HG03135 (cell line): ENCODE data around the gene TMEM39B.
"Not testable (repeated sequence)": the region's sequence is repeated elsewhere in the genome, so short reads cannot be mapped to it uniquely, and the experiment has no call there.

Experiments
- ATAC-seq: cut with Tn5 transposase; IDR thresholded peaks from one replicate; pipeline ENCODE4 v1.9.1; 2021; ENCODE audit warnings: mild to moderate bottlenecking, moderate library complexity; ENCODE audit not compliant: unreplicated experiment

The TMEM39B gene

DNA sequence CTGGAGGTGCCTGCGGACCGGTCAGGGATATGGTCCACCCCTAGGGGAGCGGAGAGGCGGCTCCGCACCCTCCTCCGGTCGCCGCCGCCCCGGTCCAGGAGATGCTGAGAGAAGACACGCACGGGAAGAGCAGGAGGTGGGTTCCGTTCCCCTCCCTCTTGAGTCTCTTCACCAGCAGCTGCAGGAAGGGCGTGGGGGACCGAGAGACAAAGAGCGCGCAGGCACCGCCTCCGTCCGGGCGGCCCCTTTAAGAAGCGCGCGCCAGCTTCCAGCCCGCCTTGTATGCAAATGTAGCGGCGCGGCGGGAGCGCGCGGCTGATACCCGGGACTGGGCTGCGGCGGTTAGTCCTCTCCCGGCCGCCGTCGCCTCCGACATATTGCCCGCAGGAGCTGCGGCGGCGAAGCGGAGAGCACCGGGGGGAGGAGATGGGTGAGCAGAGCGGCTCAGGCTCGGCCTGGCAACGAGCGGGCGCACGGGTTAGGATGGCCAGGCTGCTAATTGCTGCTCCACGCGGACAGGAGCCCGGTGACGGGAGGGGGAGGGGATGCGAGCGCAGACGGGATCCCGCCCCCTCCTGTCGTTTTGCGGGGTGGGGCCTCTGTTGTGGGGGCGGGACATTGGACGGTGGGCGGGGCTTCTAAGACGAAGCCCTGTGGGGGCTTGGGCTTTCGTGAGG is at the start of gene TMEM39B:
Gene TMEM39B, plus strand, starts transcription at position 318 of the 677 bp plus-strand sequence. Its CDS starts 109 bp downstream, at position 427.
- peak; percentile 87 for ATAC-seq

DNA sequence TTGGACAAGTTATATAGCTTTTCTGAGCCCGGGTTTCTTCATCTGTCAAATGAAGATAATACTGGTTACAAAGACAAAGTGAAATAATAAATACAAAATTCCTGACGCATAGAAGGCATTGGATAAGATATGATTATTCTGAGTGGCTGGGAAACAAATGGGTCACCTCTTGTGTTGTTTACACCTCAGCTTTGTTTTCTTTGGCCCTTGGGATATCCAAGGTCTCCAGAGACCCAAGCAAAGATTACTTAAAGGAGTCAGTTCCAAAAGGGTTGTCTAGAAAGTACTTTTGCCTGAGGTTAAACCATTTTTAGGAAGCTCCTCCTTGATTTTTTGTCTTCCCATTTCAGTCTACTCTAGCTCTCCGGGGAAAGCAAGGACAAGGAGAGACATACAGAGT is 49.4 kb upstream of the TMEM39B start:
- no peak for ATAC-seq

DNA sequence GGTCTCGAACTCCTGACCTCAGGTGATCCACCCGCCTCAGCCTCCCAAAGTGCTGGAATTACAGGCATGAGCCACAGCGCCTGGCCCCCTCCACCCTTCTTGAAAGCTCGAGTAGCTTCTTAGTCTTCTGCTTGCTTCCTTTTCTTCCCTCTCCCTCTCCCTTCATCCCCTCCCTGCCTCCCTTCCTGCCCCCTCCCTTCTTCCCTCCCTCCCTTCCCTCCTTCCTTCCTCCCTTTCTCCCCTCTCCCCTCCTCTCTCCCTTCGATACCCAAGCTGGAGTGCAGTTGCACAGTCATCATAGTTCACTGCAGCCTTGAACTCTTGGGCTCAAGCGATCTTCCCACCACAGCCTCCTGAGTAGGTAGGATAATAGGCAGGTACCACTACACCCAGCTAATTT is 47.2 kb upstream of the TMEM39B start:
- ATAC-seq: no peak

DNA sequence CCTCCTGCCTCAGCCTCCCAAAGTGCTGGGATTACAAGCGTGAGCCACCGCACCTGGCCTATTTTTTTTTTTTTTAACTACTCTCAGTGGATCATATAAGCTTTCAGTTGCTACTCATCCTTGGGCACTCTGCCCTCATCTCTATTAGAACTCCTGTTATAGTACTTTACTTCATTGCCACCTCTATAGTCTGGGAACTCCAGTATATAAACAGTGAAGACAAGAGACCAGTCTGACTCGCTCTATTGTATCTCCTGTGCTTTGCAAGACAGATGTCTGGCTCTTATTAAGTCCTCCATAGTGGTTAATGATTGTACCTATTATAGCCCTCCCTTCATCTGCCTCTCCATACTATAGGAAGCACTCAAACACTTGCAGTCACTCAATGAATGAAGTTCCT is 44.0 kb upstream of the TMEM39B start:
- ATAC-seq: no peak

DNA sequence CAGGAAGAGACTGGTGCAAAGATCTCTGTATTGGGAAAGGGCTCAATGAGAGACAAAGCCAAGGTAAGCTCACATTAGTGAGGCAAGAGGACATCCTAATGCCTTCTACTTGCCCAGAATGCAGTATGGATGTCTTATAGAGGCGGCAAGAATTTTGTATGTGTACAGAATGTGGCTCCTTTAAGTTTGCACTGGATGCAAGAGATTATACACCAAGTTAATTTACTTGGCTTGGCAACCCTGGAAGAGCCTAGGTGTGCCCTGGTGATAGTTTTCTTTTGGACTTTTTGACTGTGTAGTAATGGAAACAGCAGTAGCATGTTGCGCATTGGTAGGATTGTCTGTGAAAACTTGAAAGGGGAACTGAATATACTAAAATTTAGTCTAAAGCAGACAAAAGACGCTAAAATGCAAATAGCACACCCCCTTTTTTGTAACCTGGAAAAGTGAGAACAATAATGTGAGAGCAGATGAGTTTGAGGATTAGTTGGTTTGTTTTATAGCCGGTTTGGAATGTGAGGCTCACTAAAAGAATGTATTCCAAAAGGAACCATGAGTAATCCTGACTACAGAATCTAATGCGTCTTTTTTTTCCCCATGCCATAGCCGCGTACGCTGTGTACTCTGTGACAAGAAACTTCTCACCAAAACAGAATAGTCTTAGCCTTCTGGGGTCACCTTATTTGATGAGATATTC is 41.0 kb upstream of the TMEM39B start:
- no peak for ATAC-seq

DNA sequence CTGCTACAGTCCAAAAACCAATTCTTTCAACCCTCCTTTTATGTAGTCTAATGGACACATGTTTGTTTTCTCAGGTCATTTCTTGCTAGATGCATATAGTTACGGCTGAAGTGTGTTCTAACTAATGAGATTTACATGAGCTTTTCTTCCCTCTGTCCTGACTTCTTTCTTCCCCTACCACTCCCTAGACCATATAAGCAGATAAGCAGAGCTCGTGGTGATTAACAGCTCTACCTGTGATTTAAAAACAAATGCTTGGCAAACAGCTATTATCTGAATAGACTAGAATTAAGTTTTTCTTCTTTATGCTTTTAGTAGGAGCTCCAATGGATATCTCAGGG is 40.5 kb upstream of the TMEM39B start:
- ATAC-seq: no peak

DNA sequence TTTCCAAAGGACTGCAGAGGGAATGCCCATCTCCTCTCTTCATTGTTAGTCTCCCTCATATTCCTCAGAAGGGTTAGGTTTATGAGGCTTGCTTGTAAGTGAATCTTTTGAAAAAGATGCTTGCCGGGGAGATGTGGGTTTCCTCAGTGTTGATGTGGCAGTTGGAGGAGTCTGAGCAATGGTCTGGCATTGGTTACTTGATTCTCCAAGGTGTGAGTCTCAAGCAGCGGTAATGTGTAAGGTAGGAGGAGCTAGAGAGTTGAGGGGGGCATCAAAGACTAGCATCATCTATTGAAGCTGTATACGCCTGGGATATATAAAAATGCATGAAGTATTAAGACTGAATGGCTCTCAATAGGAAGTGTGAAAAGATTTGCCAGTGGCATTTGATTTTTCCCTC is 37.6 kb upstream of the TMEM39B start:
- ATAC-seq: no peak

DNA sequence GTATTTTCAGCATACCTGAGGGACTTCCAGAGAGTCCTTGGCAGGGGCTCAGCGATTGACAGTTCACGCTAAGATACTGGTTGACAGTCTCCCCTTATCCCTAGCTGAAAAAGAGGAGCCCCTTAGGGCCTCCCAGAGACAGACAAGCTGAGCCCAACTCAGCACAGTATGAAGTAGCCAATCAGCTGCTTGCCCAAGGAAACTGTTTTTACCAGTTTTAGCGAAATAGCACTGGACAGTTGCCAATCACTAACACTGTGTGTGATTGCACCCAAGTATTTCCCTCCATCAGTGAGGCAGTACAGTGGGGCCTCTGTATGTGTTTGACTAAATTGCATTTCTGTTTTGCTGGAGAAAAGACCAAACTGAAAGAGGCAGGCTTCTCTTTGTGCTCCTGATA is 32.0 kb upstream of the TMEM39B start:
- ATAC-seq: no peak

DNA sequence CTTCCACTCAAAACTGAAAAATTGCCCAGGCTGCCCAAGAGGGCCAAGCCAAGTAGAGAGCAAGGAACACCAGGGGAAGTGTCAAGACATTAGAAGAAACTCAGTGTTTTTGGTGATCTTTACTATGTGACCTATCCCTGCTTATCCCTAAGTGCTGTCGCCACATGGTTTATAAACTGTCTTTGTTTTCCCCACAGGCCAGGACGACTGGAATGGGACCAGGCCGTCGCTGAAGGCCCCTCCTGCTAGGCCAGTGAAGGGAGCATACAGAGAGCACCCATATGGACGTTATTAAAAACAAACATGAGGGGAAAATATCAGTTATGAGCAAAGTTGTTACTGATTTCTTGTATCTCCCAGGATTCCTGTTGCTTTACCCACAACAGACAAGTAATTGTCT is 30.4 kb upstream of the TMEM39B start:
- ATAC-seq: no peak

DNA sequence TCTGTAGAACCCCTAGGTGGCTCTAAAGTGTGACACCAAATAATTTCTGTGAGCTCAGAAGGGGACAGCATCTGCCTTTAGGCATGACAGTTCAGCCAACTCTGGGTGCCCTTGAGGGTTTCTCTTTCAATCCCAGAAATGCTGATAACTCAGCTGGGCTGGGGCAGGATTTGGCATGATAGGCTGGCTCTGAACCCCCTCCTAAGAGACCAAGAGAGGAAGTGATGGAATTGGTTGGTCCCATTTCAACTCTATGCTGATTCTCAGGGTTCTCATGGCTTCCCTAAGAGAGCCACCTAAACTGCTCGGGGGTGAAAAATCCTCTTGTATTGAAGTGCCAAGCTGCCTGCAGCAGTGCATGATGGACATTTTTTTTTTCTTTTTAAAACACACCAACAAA is 28.5 kb upstream of the TMEM39B start:
- ATAC-seq: no peak

DNA sequence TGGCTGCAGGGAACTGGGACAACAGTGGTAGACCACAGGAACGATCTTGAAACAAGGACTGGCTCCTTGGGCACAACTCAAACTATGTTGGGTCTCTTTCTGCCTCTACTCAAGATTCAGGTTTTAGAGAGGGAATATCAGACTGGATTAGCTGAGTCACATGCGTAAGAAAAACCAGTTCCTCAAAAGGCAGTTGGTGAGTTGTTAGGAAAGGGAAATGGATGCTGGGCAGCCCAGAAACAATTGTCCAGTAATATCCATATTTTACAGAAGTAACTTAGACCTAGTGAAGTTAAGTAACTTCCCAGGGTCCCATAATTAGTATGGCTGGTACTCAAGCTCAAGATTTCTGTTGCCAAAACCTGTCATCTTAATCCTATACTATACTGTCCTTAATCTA is 27.0 kb upstream of the TMEM39B start:
- no peak for ATAC-seq

DNA sequence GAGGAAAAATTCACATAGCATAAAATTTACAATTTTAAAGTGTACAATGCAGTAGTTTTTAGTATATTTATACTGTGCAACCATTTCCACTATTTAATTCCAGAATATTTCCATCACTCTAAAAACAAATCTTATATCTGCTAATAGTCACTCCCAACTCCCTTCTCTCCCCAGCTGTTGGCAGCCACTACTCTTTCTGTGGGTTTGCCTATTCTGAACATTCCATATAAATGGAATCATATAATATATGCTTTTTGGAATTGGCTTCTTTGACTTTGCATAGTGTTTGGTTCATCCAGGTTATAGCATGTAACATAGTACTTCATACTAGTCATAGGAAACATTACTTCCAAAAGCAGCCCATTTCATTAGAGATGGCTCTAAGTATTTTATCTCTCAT is 25.0 kb upstream of the TMEM39B start:
- no peak for ATAC-seq

DNA sequence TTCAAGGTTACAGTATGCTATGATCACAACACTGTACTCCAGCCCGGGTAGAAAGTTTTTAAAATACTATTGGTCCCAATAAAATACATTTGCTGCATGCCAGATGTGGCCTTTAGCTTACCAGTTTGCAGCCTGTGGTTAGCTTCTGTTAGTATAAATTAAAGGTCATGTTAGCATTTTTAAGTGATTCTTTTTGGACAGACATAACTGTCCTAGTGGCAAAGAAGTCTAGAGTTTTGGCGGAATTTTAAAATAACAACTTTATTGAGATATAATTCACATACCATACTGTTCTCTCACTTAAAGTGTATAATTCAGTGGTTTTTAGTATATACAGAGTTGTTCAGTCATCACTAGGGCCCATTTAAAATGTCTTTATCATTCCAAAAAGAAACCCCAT is 24.3 kb upstream of the TMEM39B start:
- ATAC-seq: no peak

DNA sequence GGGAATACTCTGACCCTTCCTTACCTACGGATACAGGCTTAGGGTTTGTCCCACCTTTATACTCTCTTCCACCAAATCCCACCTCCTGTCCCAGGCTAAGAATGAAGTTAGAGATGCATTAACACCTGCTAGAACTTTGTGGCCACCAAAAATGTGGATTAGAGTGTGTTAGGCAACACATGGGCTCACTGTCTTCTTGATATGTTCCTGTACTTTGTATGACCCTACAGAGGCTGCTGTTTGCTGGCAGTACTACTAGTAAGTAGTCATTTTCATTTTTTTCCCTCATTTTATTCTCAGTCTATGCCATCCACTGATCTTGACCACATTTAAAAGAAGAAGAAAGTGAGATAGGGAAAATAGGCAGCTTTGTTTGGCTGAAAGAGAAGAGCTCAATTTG is 21.0 kb upstream of the TMEM39B start:
- no peak for ATAC-seq

DNA sequence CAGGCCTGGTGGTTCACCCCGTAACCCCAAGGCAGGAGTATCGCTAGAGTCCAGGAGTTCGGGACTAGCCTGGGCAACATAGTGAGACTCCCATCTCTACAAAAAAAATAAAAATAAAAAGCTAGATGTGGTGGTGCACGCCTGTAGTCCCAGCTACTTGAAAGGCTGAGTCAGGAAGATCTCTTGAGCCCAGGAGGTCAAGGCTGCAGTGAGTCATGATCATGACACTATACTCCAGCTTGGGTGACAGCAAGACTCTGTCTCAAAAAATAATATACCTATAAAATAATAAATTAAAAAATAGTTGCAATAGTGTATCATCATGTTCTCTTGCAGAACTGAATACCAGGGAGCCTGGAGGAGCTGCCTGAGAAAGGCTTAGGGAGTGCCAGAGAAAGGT is 19.9 kb upstream of the TMEM39B start:
- no peak for ATAC-seq

DNA sequence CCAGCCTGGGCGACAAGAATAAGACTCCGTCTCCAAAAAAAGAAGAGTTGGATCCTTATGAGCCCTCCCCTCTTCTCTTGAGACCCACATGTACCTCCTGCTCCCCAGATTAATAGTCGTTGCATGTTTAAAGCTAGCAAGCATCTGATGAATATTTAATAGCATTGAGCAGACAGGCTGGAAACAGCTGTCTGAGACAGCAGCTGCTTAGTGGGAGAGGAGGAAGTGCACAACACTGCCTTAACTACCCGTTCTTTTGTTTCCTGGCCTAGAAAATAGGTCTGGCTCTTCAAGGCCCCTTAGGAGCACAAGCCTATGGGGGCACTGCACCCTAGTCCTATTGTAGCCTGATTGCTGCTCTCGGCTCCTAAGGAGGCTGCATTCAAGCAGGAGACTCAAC is 17.3 kb upstream of the TMEM39B start:
- ATAC-seq: no peak

DNA sequence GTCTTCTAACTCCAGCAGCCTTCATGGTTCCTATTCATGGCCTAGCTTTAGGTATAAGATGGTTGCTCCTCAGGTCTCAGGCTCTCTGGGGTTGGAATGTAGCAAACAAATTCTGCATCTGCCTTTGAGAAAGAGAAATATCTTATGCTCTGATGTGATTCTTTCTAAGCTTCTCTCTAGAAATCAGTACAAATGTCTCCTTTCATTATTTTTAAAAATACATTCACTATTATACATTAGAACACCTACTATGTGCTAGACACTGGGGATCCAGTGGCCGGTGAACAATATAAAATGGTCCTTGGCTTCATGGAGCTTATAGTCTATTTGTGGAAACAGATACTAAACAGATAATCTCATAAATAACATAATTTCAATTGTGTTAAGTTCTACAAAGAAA is 16.1 kb upstream of the TMEM39B start:
- no peak for ATAC-seq

DNA sequence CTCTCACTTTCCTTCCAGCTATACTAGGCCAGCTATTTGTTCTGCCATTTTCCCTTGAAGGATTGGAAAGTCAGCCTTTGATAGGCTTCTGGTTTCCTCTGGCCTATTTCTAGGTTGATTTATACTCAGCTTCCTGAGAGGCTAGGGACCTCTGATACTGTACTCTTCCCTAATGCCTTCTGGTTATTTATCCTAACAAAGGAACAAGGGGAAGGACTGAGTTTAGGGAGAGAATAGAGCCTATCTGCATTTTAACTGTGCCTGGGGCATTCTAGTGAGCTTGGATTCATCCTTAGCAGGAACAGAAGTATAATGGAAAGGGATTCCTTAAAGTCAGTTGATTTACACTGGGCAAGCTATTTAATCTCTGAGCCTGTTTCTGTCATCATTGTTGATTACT is 11.8 kb upstream of the TMEM39B start:
- no peak for ATAC-seq

DNA sequence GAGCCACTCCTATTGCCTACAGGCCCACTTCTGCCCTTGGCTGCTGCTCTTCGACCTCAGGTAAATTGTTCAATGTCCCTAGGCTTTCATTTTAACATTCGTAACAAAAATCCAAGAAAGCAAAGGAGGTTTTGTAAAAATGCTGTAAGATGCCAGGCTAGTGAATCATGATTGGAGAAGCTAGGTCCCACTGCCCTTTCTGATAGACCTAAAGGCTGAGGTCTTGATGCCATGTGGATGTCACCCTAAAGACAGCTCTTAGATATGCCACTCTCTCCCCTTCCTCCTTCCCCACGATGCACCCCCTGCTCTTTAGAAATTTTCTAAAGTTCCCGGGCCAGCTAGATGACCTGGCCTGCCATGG is 9.9 kb upstream of the TMEM39B start:
- no peak for ATAC-seq

DNA sequence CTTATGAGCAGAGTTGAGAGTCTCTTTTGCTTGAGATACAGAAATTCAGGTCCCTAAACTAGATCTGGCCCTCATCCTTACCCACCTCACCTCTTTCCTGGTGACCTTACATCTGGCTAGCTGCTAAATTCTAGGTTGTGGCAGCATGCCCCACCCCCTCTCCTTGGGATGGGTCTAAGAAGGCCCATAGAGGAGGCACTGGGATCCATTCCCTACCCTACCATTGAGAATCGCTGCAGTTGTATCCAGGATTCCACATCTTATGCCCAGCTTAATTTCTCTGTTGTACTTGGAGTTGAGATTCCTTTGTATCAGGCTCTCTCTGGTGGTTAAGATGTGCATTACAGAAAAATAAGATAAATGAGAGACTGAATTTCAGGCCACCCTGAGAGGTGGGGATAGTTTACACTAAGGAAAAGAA is 9.5 kb upstream of the TMEM39B start:
- no peak for ATAC-seq

DNA sequence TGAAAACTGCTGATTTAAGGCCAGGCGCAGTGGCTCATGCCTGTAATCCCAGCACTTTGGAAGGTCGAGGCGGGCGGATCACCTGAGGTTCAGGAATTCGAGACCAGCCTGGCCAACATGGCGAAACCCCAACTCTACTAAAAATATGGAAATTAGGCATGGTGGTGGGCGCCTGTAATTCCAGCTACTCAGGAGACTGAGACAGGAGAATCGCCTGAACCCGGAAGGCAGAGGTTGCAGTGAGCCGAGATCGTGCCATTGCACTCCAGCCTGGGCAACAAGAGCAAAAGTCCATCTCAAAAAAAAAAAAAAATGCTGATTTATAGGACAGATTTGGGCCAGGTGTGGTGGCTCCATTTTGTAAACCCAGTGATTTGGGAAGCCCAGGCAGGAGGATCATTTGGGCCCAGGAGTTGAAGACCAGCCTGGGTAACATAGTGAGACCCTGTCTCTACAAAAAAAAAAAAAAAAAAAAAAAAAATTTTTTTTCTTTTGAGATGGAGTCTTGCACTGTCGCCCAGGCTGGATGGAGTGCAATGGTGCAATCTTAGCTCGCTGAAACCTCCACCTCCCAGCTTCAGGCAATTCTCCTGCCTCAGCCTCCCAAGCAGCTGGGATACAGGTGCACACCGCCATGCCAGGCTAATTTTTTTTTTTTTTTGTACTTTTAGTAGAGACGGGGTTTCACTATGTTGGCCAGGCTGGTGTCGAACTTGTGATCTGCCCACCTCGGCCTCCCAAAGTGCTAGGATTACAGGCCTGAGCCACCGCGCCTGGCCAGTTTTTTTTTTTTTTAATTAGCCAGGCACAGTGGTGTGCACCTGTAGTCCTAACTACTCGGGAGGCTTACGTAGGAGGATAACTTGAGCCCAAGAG is 6.9 kb upstream of the TMEM39B start:
- not testable (repeated sequence) for ATAC-seq

DNA sequence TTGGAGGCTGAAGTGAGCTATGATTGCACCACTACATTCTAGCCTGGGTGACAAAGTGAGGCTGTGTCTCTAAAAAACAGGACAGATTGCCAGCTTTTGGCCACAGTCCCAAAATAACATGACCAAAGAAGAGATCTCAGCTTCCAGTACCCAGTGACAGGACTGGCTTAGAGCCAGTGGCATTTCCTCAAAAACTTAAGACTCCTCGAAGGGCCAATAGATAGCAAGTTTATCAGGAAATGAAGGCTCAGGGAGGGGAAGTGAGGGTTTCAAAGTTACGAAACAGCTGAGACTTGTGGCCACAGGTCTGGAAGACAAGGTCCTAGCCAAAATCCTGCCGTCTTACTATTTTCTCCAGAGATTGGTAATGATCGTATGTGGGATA is 6.3 kb upstream of the TMEM39B start:
- no peak for ATAC-seq
